Measurements from ENCODE around the gene KCNA10.

The KCNA10 gene

DNA sequence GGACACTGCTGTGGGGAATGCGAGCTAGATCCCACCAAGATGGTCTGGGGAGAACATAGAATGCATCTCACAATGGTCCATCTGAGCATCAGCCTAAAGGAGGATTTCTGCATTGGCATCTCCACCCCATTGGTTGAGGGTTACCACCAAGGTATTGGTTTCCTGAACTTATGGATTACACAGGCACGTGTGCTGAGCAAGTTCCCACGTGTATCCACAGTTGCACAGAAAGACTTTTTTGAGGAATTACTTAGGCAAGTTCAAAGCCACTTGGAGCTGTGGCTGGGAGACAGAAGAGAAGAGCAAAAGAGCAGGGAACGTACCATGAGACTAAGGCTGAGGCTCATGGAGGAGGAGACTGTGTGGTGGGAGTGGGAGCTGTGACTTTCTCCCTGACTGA, 44.1 kb upstream of the KCNA10 start:
- no peaks in the 10 kb centered on the region for H3K4me1 ChIP-seq (ENCODE audit: low read length)
- H4K20me1 ChIP-seq (ENCODE audit: insufficient read depth, low read length): no peaks in the 10 kb centered on the region
- no peak overlapping the region for H3K4me3 ChIP-seq (ENCODE audit: low read length)
- H3K4me2 ChIP-seq (ENCODE audit: low read depth, low read length): no peak overlapping the region
- no peak overlapping the region for H2AFZ ChIP-seq (ENCODE audit: low read length)
- no peaks in the 10 kb centered on the region for H3K36me3 ChIP-seq (replicated peaks; ENCODE audit: insufficient read depth, low read length)
- no peak overlapping the region for H3K9ac ChIP-seq (ENCODE audit: low read length)
- no peak overlapping the region for H3K27ac ChIP-seq (ENCODE audit: low read length)
- H3K79me2 ChIP-seq (ENCODE audit: low read length): no peaks in the 10 kb centered on the region
- TF ChIP-seq, protein P1, sequence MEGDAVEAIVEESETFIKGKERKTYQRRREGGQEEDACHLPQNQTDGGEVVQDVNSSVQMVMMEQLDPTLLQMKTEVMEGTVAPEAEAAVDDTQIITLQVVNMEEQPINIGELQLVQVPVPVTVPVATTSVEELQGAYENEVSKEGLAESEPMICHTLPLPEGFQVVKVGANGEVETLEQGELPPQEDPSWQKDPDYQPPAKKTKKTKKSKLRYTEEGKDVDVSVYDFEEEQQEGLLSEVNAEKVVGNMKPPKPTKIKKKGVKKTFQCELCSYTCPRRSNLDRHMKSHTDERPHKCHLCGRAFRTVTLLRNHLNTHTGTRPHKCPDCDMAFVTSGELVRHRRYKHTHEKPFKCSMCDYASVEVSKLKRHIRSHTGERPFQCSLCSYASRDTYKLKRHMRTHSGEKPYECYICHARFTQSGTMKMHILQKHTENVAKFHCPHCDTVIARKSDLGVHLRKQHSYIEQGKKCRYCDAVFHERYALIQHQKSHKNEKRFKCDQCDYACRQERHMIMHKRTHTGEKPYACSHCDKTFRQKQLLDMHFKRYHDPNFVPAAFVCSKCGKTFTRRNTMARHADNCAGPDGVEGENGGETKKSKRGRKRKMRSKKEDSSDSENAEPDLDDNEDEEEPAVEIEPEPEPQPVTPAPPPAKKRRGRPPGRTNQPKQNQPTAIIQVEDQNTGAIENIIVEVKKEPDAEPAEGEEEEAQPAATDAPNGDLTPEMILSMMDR (IDR thresholded peaks at IDR 0.05; ENCODE audit: low read length): no peak
- TF ChIP-seq EZH2 (optimal IDR thresholded peaks at IDR 0.05; ENCODE audit: low read depth, low read length) (no peak), EZH2phosphoT487 (IDR thresholded peaks at IDR 0.05; ENCODE audit: low read length) (no peak)
- no peaks in the 10 kb centered on the region for H3K9me3 ChIP-seq (replicated peaks; ENCODE audit: insufficient read depth, low read length)
- no peak for DNase-seq
- H3F3A ChIP-seq (ENCODE audit: insufficient read depth, low read length): no peaks in the 10 kb centered on the region
- no peaks in the 10 kb centered on the region for H3K9me2 ChIP-seq (replicated peaks; ENCODE audit: insufficient read depth, low read length)
- no peaks in the 10 kb centered on the region for H3K27me3 ChIP-seq (replicated peaks; ENCODE audit: insufficient read depth, low read length)

DNA sequence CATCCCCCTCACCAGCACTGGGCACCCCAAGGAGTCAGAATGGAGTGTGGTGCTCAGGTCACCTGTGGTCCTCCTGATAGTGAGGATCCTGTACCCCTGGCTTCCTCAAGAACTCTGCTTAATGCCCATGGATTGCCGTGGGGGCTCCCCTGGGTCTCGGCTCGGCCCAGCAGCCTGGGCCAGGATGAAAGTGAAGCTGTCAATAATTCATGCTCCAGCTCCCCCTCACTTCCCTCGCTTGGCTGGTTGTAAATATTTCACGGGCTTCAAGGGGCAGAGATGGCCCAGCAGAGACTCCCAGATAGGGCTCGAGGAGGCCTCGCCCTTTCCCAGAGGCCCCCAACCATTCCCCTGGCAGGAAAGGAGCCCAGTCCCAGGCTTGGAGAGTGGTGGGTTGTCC, 42.6 kb upstream of the KCNA10 start:
- no peak overlapping the region for H3K9ac ChIP-seq (ENCODE audit: low read length)
- no peaks in the 10 kb centered on the region for H3F3A ChIP-seq (ENCODE audit: insufficient read depth, low read length)
- H3K9me3 ChIP-seq (replicated peaks; ENCODE audit: insufficient read depth, low read length): no peaks in the 10 kb centered on the region
- no peak for DNase-seq
- H3K4me2 ChIP-seq (ENCODE audit: low read depth, low read length): no peak overlapping the region
- no peak overlapping the region for H2AFZ ChIP-seq (ENCODE audit: low read length)
- TF ChIP-seq EZH2 (optimal IDR thresholded peaks at IDR 0.05; ENCODE audit: low read depth, low read length) (no peak), EZH2phosphoT487 (IDR thresholded peaks at IDR 0.05; ENCODE audit: low read length) (no peak)
- TF ChIP-seq, protein P1 (IDR thresholded peaks at IDR 0.05; ENCODE audit: low read length): no peak
- H3K27me3 ChIP-seq (replicated peaks; ENCODE audit: insufficient read depth, low read length): no peaks in the 10 kb centered on the region
- no peak overlapping the region for H3K4me3 ChIP-seq (ENCODE audit: low read length)
- H3K79me2 ChIP-seq (ENCODE audit: low read length): no peaks in the 10 kb centered on the region
- no peaks in the 10 kb centered on the region for H3K4me1 ChIP-seq (ENCODE audit: low read length)
- H3K9me2 ChIP-seq (replicated peaks; ENCODE audit: insufficient read depth, low read length): no peaks in the 10 kb centered on the region
- H3K27ac ChIP-seq (ENCODE audit: low read length): no peak overlapping the region
- H4K20me1 ChIP-seq (ENCODE audit: insufficient read depth, low read length): no peaks in the 10 kb centered on the region
- H3K36me3 ChIP-seq (replicated peaks; ENCODE audit: insufficient read depth, low read length): no peaks in the 10 kb centered on the region

DNA sequence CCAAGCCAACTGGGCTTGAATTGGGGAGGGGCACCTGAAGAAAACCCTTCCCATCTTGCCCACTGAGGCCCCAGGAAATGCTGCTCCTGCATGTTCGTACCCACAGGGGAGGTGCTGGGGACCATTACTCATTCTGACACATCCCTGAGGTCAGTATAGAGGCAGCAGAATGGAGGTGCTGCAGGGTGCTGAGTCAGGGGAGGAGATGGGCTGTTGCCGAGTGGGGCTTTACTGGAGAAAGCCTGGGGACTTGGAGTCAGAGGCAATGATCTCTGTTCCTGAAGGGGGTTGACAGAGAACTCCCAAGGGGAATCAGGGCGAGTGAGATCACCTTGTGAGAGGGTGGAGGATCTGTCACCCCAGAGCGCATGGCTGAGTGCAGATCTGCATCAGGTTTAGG, 40.2 kb upstream of the KCNA10 start:
- Histone ChIP-seq H3K27me3 (replicated peaks; ENCODE audit: insufficient read depth, low read length) (no peaks in the 10 kb centered on the region), H3F3A (ENCODE audit: insufficient read depth, low read length) (no peaks in the 10 kb centered on the region), H3K4me1 (ENCODE audit: low read length) (no peaks in the 10 kb centered on the region), H3K36me3 (replicated peaks; ENCODE audit: insufficient read depth, low read length) (no peaks in the 10 kb centered on the region), H3K9me3 (replicated peaks; ENCODE audit: insufficient read depth, low read length) (no peaks in the 10 kb centered on the region), H3K9ac (ENCODE audit: low read length) (no peak overlapping the region), H3K4me2 (ENCODE audit: low read depth, low read length) (no peak overlapping the region), H3K9me2 (replicated peaks; ENCODE audit: insufficient read depth, low read length) (no peaks in the 10 kb centered on the region), H3K4me3 (ENCODE audit: low read length) (no peak overlapping the region), H2AFZ (ENCODE audit: low read length) (no peak overlapping the region), H3K27ac (ENCODE audit: low read length) (no peak overlapping the region), H4K20me1 (ENCODE audit: insufficient read depth, low read length) (no peaks in the 10 kb centered on the region), H3K79me2 (ENCODE audit: low read length) (no peaks in the 10 kb centered on the region)
- TF ChIP-seq EZH2 (optimal IDR thresholded peaks at IDR 0.05; ENCODE audit: low read depth, low read length) (no peak), EZH2phosphoT487 (IDR thresholded peaks at IDR 0.05; ENCODE audit: low read length) (no peak)
- TF ChIP-seq, protein P1 (IDR thresholded peaks at IDR 0.05; ENCODE audit: low read length): no peak
- no peak for DNase-seq

Measured in MM.1S (cell line).